CD4-positive, alpha-beta memory T cell (primary cell): Measurements from ENCODE around the gene SETBP1. TPM values are rescaled to one million over a fixed set of nuclear protein-coding genes. Genes with fewer than 3 reads are reported as not detected.

ENCODE experiments used
- CTCF ChIA-PET: fragments of 350-600 bp; sonication (Branson Sonifier 250); formaldehyde crosslinking; loops from one replicate; lab custom pipeline; 2021; ENCODE audit warnings: inconsistent platforms; ENCODE audit not compliant: partially characterized antibody; lab: Charles Lee
- POLR2A ChIA-PET: fragments of 350-600 bp; sonication (Branson Sonifier 250); formaldehyde crosslinking; loops from one replicate; lab custom pipeline; 2021; ENCODE audit not compliant: partially characterized antibody; lab: Charles Lee
- DNase-seq, 5 donors: peaks; one replicate each; pipeline versions ENCODE4 v3.0.0 to v3.0.0-alpha.2; 2020 to 2022; ENCODE audit warnings: mixed read lengths in 1 of 5
- H3K27ac ChIP-seq: one replicate; pipeline ENCODE4 v1.7.0; 2013; ENCODE audit warnings: low read depth, low read length
- H3K27me3 ChIP-seq: 2 replicates; pipeline ENCODE4 v1.7.0; 2013; ENCODE audit warnings: mild to moderate bottlenecking, low read length, moderate library complexity; ENCODE audit not compliant: insufficient read depth
- H3K36me3 ChIP-seq: 2 replicates; pipeline ENCODE4 v1.7.0; 2013; ENCODE audit warnings: mild to moderate bottlenecking, low read length, moderate library complexity; ENCODE audit not compliant: insufficient read depth
- H3K4me1 ChIP-seq: 2 replicates; pipeline ENCODE4 v1.7.0; 2013; ENCODE audit warnings: mild to moderate bottlenecking, low read length, moderate library complexity; ENCODE audit not compliant: insufficient read depth
- H3K4me3 ChIP-seq, 2 donors: one replicate each; pipeline ENCODE4 v1.7.0; 2013; ENCODE audit warnings: low read length in 2 of 2, mild to moderate bottlenecking in 1 of 2
- H3K9me3 ChIP-seq, 2 donors: one replicate each; pipeline ENCODE4 v1.7.0; 2013; ENCODE audit warnings: low read length in 2 of 2, control low read depth in 1 of 2; ENCODE audit not compliant: control insufficient read depth in 1 of 2
- H3K27ac Mint-ChIP-seq, 7 donors: one replicate each; pipeline ENCODE4 v1.8.0; 2020 to 2021; ENCODE audit warnings: mixed read lengths in 7 of 7, mild to moderate bottlenecking in 6 of 7, inconsistent platforms in 3 of 7, moderate library complexity in 3 of 7
- H3K27me3 Mint-ChIP-seq, 2 donors: one replicate each; pipeline ENCODE4 v1.8.0; 2020 to 2021; ENCODE audit warnings: mixed read lengths in 2 of 2
- H3K36me3 Mint-ChIP-seq, 2 donors: one replicate each; pipeline ENCODE4 v1.8.0; 2020 to 2021; ENCODE audit warnings: mixed read lengths in 2 of 2, inconsistent platforms in 1 of 2, mild to moderate bottlenecking in 1 of 2
- H3K4me1 Mint-ChIP-seq, 4 donors: one replicate each; pipeline ENCODE4 v1.8.0; 2020 to 2021; ENCODE audit warnings: mixed read lengths in 4 of 4, mild to moderate bottlenecking in 1 of 4
- H3K4me3 Mint-ChIP-seq, 8 donors: one replicate each; pipeline ENCODE4 v1.8.0; 2020 to 2021; ENCODE audit warnings: mixed read lengths in 8 of 8, mild to moderate bottlenecking in 7 of 8, moderate library complexity in 6 of 8, inconsistent platforms in 3 of 8
- H3K9me3 Mint-ChIP-seq, 8 donors: one replicate each; pipeline ENCODE4 v1.8.0; 2020 to 2021; ENCODE audit warnings: mixed read lengths in 8 of 8, mild to moderate bottlenecking in 5 of 8, inconsistent platforms in 3 of 8, moderate library complexity in 1 of 8
- intact Hi-C: fragments of 100-400 bp; cut with micrococcal nuclease; formaldehyde crosslinking; loops from one replicate; pipeline ENCODE4 v1.15.1; 2023
- polyA plus RNA-seq, 2 donors: library from polyadenylated mRNA; unstranded; fragments of 300-500 nt; fragmentation: Illumina TruSeq; gene quantifications; one replicate each; pipeline ENCODE4 v1.2.3, GENCODE V29; 2021
- total RNA-seq, 2 experiments: library from RNA; stranded (reverse); gene quantifications; one replicate each; pipeline ENCODE4 v1.2.3, GENCODE V29; 2021

SETBP1 gene
- total and polyA plus RNA-seq, 4 experiments from 2014 or later, result 0.03 to 0.21 (median 0.09) TPM; not detected in 1

GRCh38 chr18:44979748-44980147 lies 299.1 kb downstream of the SETBP1 start:
- no peaks in the 10 kb centered on the region for H3K4me1 ChIP-seq
- Mint-ChIP-seq H3K27me3 (peaks cover 0 to 2% of the 10 kb centered on the region in 2 donors), H3K9me3 (no peaks in the 10 kb centered on the region), H3K4me1 (no peaks in the 10 kb centered on the region), H3K27ac (no peak overlapping the region), H3K4me3 (no peak overlapping the region), H3K36me3 (no peaks in the 10 kb centered on the region)
- no peak overlapping the region for H3K4me3 ChIP-seq
- no peaks in the 10 kb centered on the region for H3K36me3 ChIP-seq
- H3K27ac ChIP-seq, result no peak overlapping the region
- intact Hi-C loops, result no loop called here
- no peak for DNase-seq
- ChIA-PET POLR2A (no interaction called here), CTCF (no interaction called here)
- H3K27me3 ChIP-seq, result no peaks in the 10 kb centered on the region
- no peaks in the 10 kb centered on the region for H3K9me3 ChIP-seq

- intact Hi-C loops, result no loop called here
- no peak for DNase-seq
- Mint-ChIP-seq H3K36me3 (no peaks in the 10 kb centered on the region), H3K4me1 (no peaks in the 10 kb centered on the region), H3K27me3 (peaks cover 0 to 3% of the 10 kb centered on the region in 2 donors), H3K9me3 (no peaks in the 10 kb centered on the region), H3K27ac (no peak overlapping the region), H3K4me3 (no peak overlapping the region)
- Histone ChIP-seq H3K27ac (no peak overlapping the region), H3K36me3 (no peaks in the 10 kb centered on the region), H3K4me3 (no peak overlapping the region), H3K4me1 (no peaks in the 10 kb centered on the region), H3K27me3 (no peaks in the 10 kb centered on the region), H3K9me3 (no peaks in the 10 kb centered on the region)
- POLR2A ChIA-PET, result no interaction called here
- CTCF ChIA-PET, result no interaction called here
Observed at GRCh38 chr18:44981121-44981520, 300.4 kb downstream of the SETBP1 start.

- ChIA-PET CTCF (no interaction called here), POLR2A (interaction anchor here (0.6 kb wide), 1 partner anchor 83 kb away, joined by 3 read pairs; no protein-coding TSS in a partner anchor)
- H3K4me1 Mint-ChIP-seq, result no peaks in the 10 kb centered on the region
Observed at GRCh38 chr18:44986933-44987332, 306.2 kb downstream of the SETBP1 start.

GRCh38 chr18:44987371-44987770 lies 306.7 kb downstream of the SETBP1 start:
- POLR2A ChIA-PET, result no interaction called here
- Mint-ChIP-seq H3K36me3 (no peaks in the 10 kb centered on the region), H3K4me1 (no peaks in the 10 kb centered on the region), H3K27me3 (peaks cover 3% of the 10 kb centered on the region in 2 donors), H3K27ac (no peak overlapping the region), H3K9me3 (peaks cover 0 to 5% (median 0%) of the 10 kb centered on the region in 8 donors), H3K4me3 (no peak overlapping the region)
- Histone ChIP-seq H3K36me3 (no peaks in the 10 kb centered on the region), H3K27ac (no peak overlapping the region), H3K4me1 (no peaks in the 10 kb centered on the region), H3K27me3 (no peaks in the 10 kb centered on the region), H3K4me3 (no peak overlapping the region), H3K9me3 (no peaks in the 10 kb centered on the region)
- DNase-seq, result no peak
- CTCF ChIA-PET, result no interaction called here
- intact Hi-C loops, result no loop called here

More at GRCh38 chr18:44986933-44987332, 306.2 kb downstream of the SETBP1 start:
- DNase-seq, result no peak
- H3K4me3 Mint-ChIP-seq, result no peak overlapping the region
- H3K27me3 Mint-ChIP-seq, result peaks cover 3% of the 10 kb centered on the region in 2 donors
- Histone ChIP-seq H3K27me3 (no peaks in the 10 kb centered on the region), H3K27ac (no peak overlapping the region), H3K4me3 (no peak overlapping the region), H3K36me3 (no peaks in the 10 kb centered on the region), H3K4me1 (no peaks in the 10 kb centered on the region), H3K9me3 (no peaks in the 10 kb centered on the region)
- peaks cover 0 to 5% (median 0%) of the 10 kb centered on the region in 8 donors for H3K9me3 Mint-ChIP-seq
- intact Hi-C loops, result no loop called here
- no peaks in the 10 kb centered on the region for H3K36me3 Mint-ChIP-seq
- no peak overlapping the region for H3K27ac Mint-ChIP-seq

- Histone ChIP-seq H3K36me3 (no peaks in the 10 kb centered on the region), H3K9me3 (no peaks in the 10 kb centered on the region), H3K4me1 (no peaks in the 10 kb centered on the region), H3K27me3 (no peaks in the 10 kb centered on the region), H3K4me3 (no peak overlapping the region), H3K27ac (no peak overlapping the region)
- ChIA-PET POLR2A (no interaction called here), CTCF (no interaction called here)
- H3K27ac Mint-ChIP-seq, result no peak overlapping the region
- peaks cover 0 to 5% (median 0%) of the 10 kb centered on the region in 8 donors for H3K9me3 Mint-ChIP-seq
- intact Hi-C loops, result no loop called here
- no peak overlapping the region for H3K4me3 Mint-ChIP-seq
- DNase-seq, result no peak
- H3K36me3 Mint-ChIP-seq, result no peaks in the 10 kb centered on the region
- H3K4me1 Mint-ChIP-seq, result no peaks in the 10 kb centered on the region
- peaks cover 2 to 3% of the 10 kb centered on the region in 2 donors for H3K27me3 Mint-ChIP-seq
Observed at GRCh38 chr18:44988821-44989587, 308.3 kb downstream of the SETBP1 start.

- Mint-ChIP-seq H3K27ac (no peak overlapping the region), H3K4me1 (no peaks in the 10 kb centered on the region), H3K36me3 (no peaks in the 10 kb centered on the region), H3K9me3 (peaks cover 0 to 11% (median 2%) of the 10 kb centered on the region in 8 donors), H3K27me3 (no peaks in the 10 kb centered on the region), H3K4me3 (no peak overlapping the region)
- H3K36me3 ChIP-seq, result no peaks in the 10 kb centered on the region
- no peaks in the 10 kb centered on the region for H3K27me3 ChIP-seq
- H3K9me3 ChIP-seq, result no peaks in the 10 kb centered on the region
- H3K4me1 ChIP-seq, result no peaks in the 10 kb centered on the region
- no peak for DNase-seq
- no peak overlapping the region for H3K27ac ChIP-seq
- intact Hi-C loops, result no loop called here
- no peak overlapping the region for H3K4me3 ChIP-seq
- ChIA-PET CTCF (no interaction called here), POLR2A (no interaction called here)
Observed at GRCh38 chr18:44996261-44996660, 315.6 kb downstream of the SETBP1 start.

GRCh38 chr18:44997174-44997573 lies 316.5 kb downstream of the SETBP1 start:
- no peak overlapping the region for H3K4me3 ChIP-seq
- no peaks in the 10 kb centered on the region for H3K36me3 ChIP-seq
- intact Hi-C loops, result no loop called here

More at GRCh38 chr18:44997174-44997573, 316.5 kb downstream of the SETBP1 start:
- POLR2A ChIA-PET, result no interaction called here
- no peaks in the 10 kb centered on the region for H3K9me3 ChIP-seq
- no peaks in the 10 kb centered on the region for H3K4me1 ChIP-seq
- no peak overlapping the region for H3K27ac ChIP-seq
- H3K9me3 Mint-ChIP-seq, result peaks cover 0 to 11% (median 2%) of the 10 kb centered on the region in 8 donors
- H3K4me1 Mint-ChIP-seq, result no peaks in the 10 kb centered on the region
- no peak overlapping the region for H3K27ac Mint-ChIP-seq
- CTCF ChIA-PET, result no interaction called here
- no peak overlapping the region for H3K4me3 Mint-ChIP-seq
- H3K27me3 Mint-ChIP-seq, result no peaks in the 10 kb centered on the region
- no peaks in the 10 kb centered on the region for H3K36me3 Mint-ChIP-seq
- H3K27me3 ChIP-seq, result no peaks in the 10 kb centered on the region
- no peak for DNase-seq
